ENCODE data around the gene KRTAP9-7.
A peak's percentile ranks its signal among the peaks of the same experiment; 100 is the strongest.

KRTAP9-7 gene

GRCh38 chr17:41284043-41284442 is 8.5 kb downstream of the KRTAP9-7 start:
- H3K4me3 ChIP-seq (ENCODE audit: low read length), result no peak overlapping the region
- H3K4me2 ChIP-seq (ENCODE audit: low read length), result no peak overlapping the region
- no peaks in the 10 kb centered on the region for H3K27me3 ChIP-seq (ENCODE audit: control insufficient read depth, insufficient read depth, low read length)
- H3K9me3 ChIP-seq (replicated peaks; ENCODE audit: low read length), result no peaks in the 10 kb centered on the region
- H3K4me1 ChIP-seq (ENCODE audit: control insufficient read depth, insufficient read depth, low read length), result peaks cover 3% of the 10 kb centered on the region
- no peak overlapping the region for H3K9ac ChIP-seq (ENCODE audit: low read depth, low read length)
- no peaks in the 10 kb centered on the region for H3K36me3 ChIP-seq (ENCODE audit: insufficient read depth, low read length)

GRCh38 chr17:41284546-41284945 is 9.0 kb downstream of the KRTAP9-7 start:
- peaks cover 3% of the 10 kb centered on the region for H3K4me1 ChIP-seq (ENCODE audit: control insufficient read depth, insufficient read depth, low read length)
- H3K9ac ChIP-seq (ENCODE audit: low read depth, low read length), result no peak overlapping the region
- no peaks in the 10 kb centered on the region for H3K27me3 ChIP-seq (ENCODE audit: control insufficient read depth, insufficient read depth, low read length)
- no peaks in the 10 kb centered on the region for H3K36me3 ChIP-seq (ENCODE audit: insufficient read depth, low read length)
- H3K4me3 ChIP-seq (ENCODE audit: low read length), result no peak overlapping the region
- no peaks in the 10 kb centered on the region for H3K9me3 ChIP-seq (replicated peaks; ENCODE audit: low read length)
- H3K4me2 ChIP-seq (ENCODE audit: low read length), result no peak overlapping the region

- Histone ChIP-seq H3K4me3 (ENCODE audit: low read length) (no peak overlapping the region), H3K9ac (ENCODE audit: low read depth, low read length) (no peak overlapping the region), H3K9me3 (replicated peaks; ENCODE audit: low read length) (no peaks in the 10 kb centered on the region), H3K4me2 (ENCODE audit: low read length) (no peak overlapping the region), H3K4me1 (ENCODE audit: control insufficient read depth, insufficient read depth, low read length) (peaks cover 3% of the 10 kb centered on the region), H3K36me3 (ENCODE audit: insufficient read depth, low read length) (no peaks in the 10 kb centered on the region), H3K27me3 (ENCODE audit: control insufficient read depth, insufficient read depth, low read length) (no peaks in the 10 kb centered on the region)
Measured at GRCh38 chr17:41287050-41287449, 11.6 kb downstream of the KRTAP9-7 start.

- Histone ChIP-seq H3K36me3 (ENCODE audit: insufficient read depth, low read length) (no peaks in the 10 kb centered on the region), H3K9me3 (replicated peaks; ENCODE audit: low read length) (no peaks in the 10 kb centered on the region), H3K4me3 (ENCODE audit: low read length) (no peak overlapping the region), H3K27me3 (ENCODE audit: control insufficient read depth, insufficient read depth, low read length) (no peaks in the 10 kb centered on the region), H3K9ac (ENCODE audit: low read depth, low read length) (no peak overlapping the region), H3K4me2 (ENCODE audit: low read length) (no peak overlapping the region), H3K4me1 (ENCODE audit: control insufficient read depth, insufficient read depth, low read length) (no peaks in the 10 kb centered on the region)
Measured at GRCh38 chr17:41294016-41294415, 18.5 kb downstream of the KRTAP9-7 start.

- no peak overlapping the region for H3K9ac ChIP-seq (ENCODE audit: low read depth, low read length)
- H3K4me3 ChIP-seq (ENCODE audit: low read length), result no peak overlapping the region
- H3K36me3 ChIP-seq (ENCODE audit: insufficient read depth, low read length), result no peaks in the 10 kb centered on the region
Measured at GRCh38 chr17:41296846-41297245, 21.3 kb downstream of the KRTAP9-7 start.

GRCh38 chr17:41298458-41299135 is 23.1 kb downstream of the KRTAP9-7 start:
- H3K9me3 ChIP-seq (replicated peaks; ENCODE audit: low read length), result no peaks in the 10 kb centered on the region
- H3K27me3 ChIP-seq (ENCODE audit: control insufficient read depth, insufficient read depth, low read length), result no peaks in the 10 kb centered on the region
- no peaks in the 10 kb centered on the region for H3K4me1 ChIP-seq (ENCODE audit: control insufficient read depth, insufficient read depth, low read length)
- H3K4me3 ChIP-seq (ENCODE audit: low read length), result no peak overlapping the region
- H3K36me3 ChIP-seq (ENCODE audit: insufficient read depth, low read length), result no peaks in the 10 kb centered on the region
- no peak overlapping the region for H3K9ac ChIP-seq (ENCODE audit: low read depth, low read length)
- H3K4me2 ChIP-seq (ENCODE audit: low read length), result no peak overlapping the region

More at GRCh38 chr17:41296846-41297245, 21.3 kb downstream of the KRTAP9-7 start:
- H3K27me3 ChIP-seq (ENCODE audit: control insufficient read depth, insufficient read depth, low read length), result no peaks in the 10 kb centered on the region
- H3K4me2 ChIP-seq (ENCODE audit: low read length), result no peak overlapping the region
- H3K4me1 ChIP-seq (ENCODE audit: control insufficient read depth, insufficient read depth, low read length), result no peaks in the 10 kb centered on the region
- no peaks in the 10 kb centered on the region for H3K9me3 ChIP-seq (replicated peaks; ENCODE audit: low read length)

GRCh38 chr17:41301204-41301790 is 25.8 kb downstream of the KRTAP9-7 start:
- H3K36me3 ChIP-seq (ENCODE audit: insufficient read depth, low read length), result no peaks in the 10 kb centered on the region
- no peaks in the 10 kb centered on the region for H3K9me3 ChIP-seq (replicated peaks; ENCODE audit: low read length)
- H3K4me3 ChIP-seq (ENCODE audit: low read length), result no peak overlapping the region
- H3K4me2 ChIP-seq (ENCODE audit: low read length), result no peak overlapping the region
- H3K9ac ChIP-seq (ENCODE audit: low read depth, low read length), result no peak overlapping the region
- no peaks in the 10 kb centered on the region for H3K4me1 ChIP-seq (ENCODE audit: control insufficient read depth, insufficient read depth, low read length)
- H3K27me3 ChIP-seq (ENCODE audit: control insufficient read depth, insufficient read depth, low read length), result no peaks in the 10 kb centered on the region

- H3K4me1 ChIP-seq (ENCODE audit: control insufficient read depth, insufficient read depth, low read length), result peaks cover 1% of the 10 kb centered on the region
- no peak within 1 kb of the TSS for H3K4me2 ChIP-seq (ENCODE audit: low read length)
- no peaks in the 10 kb centered on the region for H3K27me3 ChIP-seq (ENCODE audit: control insufficient read depth, insufficient read depth, low read length)
- H3K9ac ChIP-seq (ENCODE audit: low read depth, low read length), result no peak within 1 kb of the TSS
- no peaks in the 10 kb centered on the region for H3K36me3 ChIP-seq (ENCODE audit: insufficient read depth, low read length)
- no peak within 1 kb of the TSS for H3K4me3 ChIP-seq (ENCODE audit: low read length)
- no peaks in the 10 kb centered on the region for H3K9me3 ChIP-seq (replicated peaks; ENCODE audit: low read length)
Measured at GRCh38 chr17:41301916-41302901, 26.7 kb downstream of the KRTAP9-7 start, which contains the start of gene KRTAP29-1. Gene KRTAP29-1 (minus strand): TSS chr17:41302851. CDS start chr17:41302851, 0 bp downstream.

- H3K9ac ChIP-seq (ENCODE audit: low read depth, low read length), result no peak overlapping the region
Measured at GRCh38 chr17:41302981-41303380, 27.5 kb downstream of the KRTAP9-7 start.

GRCh38 chr17:41304091-41304490 is 28.6 kb downstream of the KRTAP9-7 start:
- no peaks in the 10 kb centered on the region for H3K27me3 ChIP-seq (ENCODE audit: control insufficient read depth, insufficient read depth, low read length)
- no peak overlapping the region for H3K4me3 ChIP-seq (ENCODE audit: low read length)
- H3K9ac ChIP-seq (ENCODE audit: low read depth, low read length), result no peak overlapping the region
- no peak overlapping the region for H3K4me2 ChIP-seq (ENCODE audit: low read length)
- no peaks in the 10 kb centered on the region for H3K36me3 ChIP-seq (ENCODE audit: insufficient read depth, low read length)
- no peaks in the 10 kb centered on the region for H3K9me3 ChIP-seq (replicated peaks; ENCODE audit: low read length)
- peaks cover 20% of the 10 kb centered on the region for H3K4me1 ChIP-seq (ENCODE audit: control insufficient read depth, insufficient read depth, low read length)

More at GRCh38 chr17:41302981-41303380, 27.5 kb downstream of the KRTAP9-7 start:
- Histone ChIP-seq H3K4me2 (ENCODE audit: low read length) (no peak overlapping the region), H3K36me3 (ENCODE audit: insufficient read depth, low read length) (no peaks in the 10 kb centered on the region), H3K4me3 (ENCODE audit: low read length) (no peak overlapping the region), H3K9me3 (replicated peaks; ENCODE audit: low read length) (no peaks in the 10 kb centered on the region), H3K4me1 (ENCODE audit: control insufficient read depth, insufficient read depth, low read length) (peaks cover 9% of the 10 kb centered on the region), H3K27me3 (ENCODE audit: control insufficient read depth, insufficient read depth, low read length) (no peaks in the 10 kb centered on the region)

- H3K4me3 ChIP-seq (ENCODE audit: low read length), result peak overlapping the region; percentile 55
- peak overlapping the region; percentile 74 for H3K4me2 ChIP-seq (ENCODE audit: low read length)
- no peak overlapping the region for H3K9ac ChIP-seq (ENCODE audit: low read depth, low read length)
- H3K27me3 ChIP-seq (ENCODE audit: control insufficient read depth, insufficient read depth, low read length), result no peaks in the 10 kb centered on the region
- H3K36me3 ChIP-seq (ENCODE audit: insufficient read depth, low read length), result no peaks in the 10 kb centered on the region
- peaks cover 20% of the 10 kb centered on the region for H3K4me1 ChIP-seq (ENCODE audit: control insufficient read depth, insufficient read depth, low read length)
- no peaks in the 10 kb centered on the region for H3K9me3 ChIP-seq (replicated peaks; ENCODE audit: low read length)
Measured at GRCh38 chr17:41307647-41308046, 32.1 kb downstream of the KRTAP9-7 start.

All from skeletal muscle satellite cell (primary cell).